SK-N-SH (cell line): Measurements from ENCODE around the gene DBNDD2. TPM values are rescaled to one million over a fixed set of nuclear protein-coding genes. Genes with fewer than 3 reads are reported as not detected.

ENCODE experiments used
- CTCF ChIA-PET: fragments of 300-600, 350-600 bp; formaldehyde crosslinking; extraction: SDS; loops from one replicate; lab custom pipeline; 2021; lab: Yijun Ruan, JAX
- POLR2A ChIA-PET: fragments of 350-600 bp; sonication (Branson Sonifier 250); formaldehyde crosslinking; extraction: SDS; loops from one replicate; lab custom pipeline; 2020; ENCODE audit warnings: antibody characterized with exemption, inconsistent platforms; lab: Yijun Ruan, JAX
- DNase-seq: peaks from one replicate; pipeline ENCODE4 v3.0.0; 2012
- H2AFZ ChIP-seq: fragments of 200-600 bp; sonication (generic); 2 replicates; pipeline ENCODE4 v1.8.1; 2016; ENCODE audit warnings: antibody characterized with exemption, mild to moderate bottlenecking, low read depth
- H3F3A ChIP-seq: fragments of 200-600 bp; sonication (generic); replicated peaks from 2 replicates; pipeline ENCODE3; 2016; ENCODE audit warnings: antibody characterized with exemption, mild to moderate bottlenecking; ENCODE audit not compliant: insufficient read depth
- H3K27ac ChIP-seq, 2 experiments: fragments of 200-500 bp in 1 of 2; fragments of 200-600 bp in 1 of 2; sonication (Bioruptor generic) in 1 of 2; sonication (generic), shearing (Covaris generic) in 1 of 2; 2 replicates each; pipeline versions ENCODE4 v1.5.1 to v1.6.1; 2014 to 2016; ENCODE audit warnings: low read depth in 2 of 2, inconsistent platforms in 1 of 2, low read length in 1 of 2, mild to moderate bottlenecking in 1 of 2, mixed read lengths in 1 of 2
- H3K27me3 ChIP-seq: fragments of 200-600 bp; sonication (generic), shearing (Covaris generic); 2 replicates; pipeline ENCODE4 v1.6.1; 2016; ENCODE audit warnings: mixed run types; ENCODE audit not compliant: insufficient read depth
- H3K36me3 ChIP-seq, 2 experiments: fragments of 200-500 bp in 1 of 2; fragments of 200-600 bp in 1 of 2; sonication (Bioruptor generic) in 1 of 2; sonication (generic) in 1 of 2; replicated peaks in 1 of 2; 2 replicates each; pipeline versions ENCODE3 to v1.5.1; 2014 to 2016; ENCODE audit warnings: low read length in 1 of 2, mild to moderate bottlenecking in 1 of 2; ENCODE audit not compliant: insufficient read depth in 2 of 2, control insufficient read depth in 1 of 2
- H3K4me1 ChIP-seq, 2 experiments: fragments of 200-500 bp in 1 of 2; fragments of 200-600 bp in 1 of 2; sonication (Bioruptor generic) in 1 of 2; sonication (generic), shearing (Covaris generic) in 1 of 2; 2 replicates each; pipeline versions ENCODE4 v1.5.1 to v1.6.1; 2014 to 2016; ENCODE audit warnings: low read depth in 1 of 2, low read length in 1 of 2, mixed run types in 1 of 2; ENCODE audit not compliant: insufficient read depth in 2 of 2, control insufficient read depth in 1 of 2
- H3K4me2 ChIP-seq: fragments of 200-600 bp; sonication (generic), shearing (Covaris generic); 2 replicates; pipeline ENCODE4 v1.6.1; 2017; ENCODE audit warnings: mixed run types
- H3K4me3 ChIP-seq, 2 experiments: fragments of 200-500 bp in 1 of 2; fragments of 200-600 bp in 1 of 2; sonication (Bioruptor generic) in 1 of 2; sonication (generic), shearing (Covaris generic) in 1 of 2; 2 replicates each; pipeline versions ENCODE4 v1.5.1 to v1.8.1; 2014 to 2016; ENCODE audit warnings: low read depth in 2 of 2, inconsistent platforms in 1 of 2, low read length in 1 of 2, mild to moderate bottlenecking in 1 of 2, mixed read lengths in 1 of 2, moderate library complexity in 1 of 2
- H3K79me2 ChIP-seq: fragments of 200-600 bp; sonication (generic); 2 replicates; pipeline ENCODE4 v1.8.1; 2017; ENCODE audit warnings: mild to moderate bottlenecking; ENCODE audit not compliant: insufficient read depth
- H3K9ac ChIP-seq: fragments of 200-600 bp; sonication (generic); 2 replicates; pipeline ENCODE4 v1.6.1; 2017; ENCODE audit warnings: mixed run types
- H3K9me2 ChIP-seq: fragments of 200-600 bp; sonication (generic); 2 replicates; pipeline ENCODE4 v1.6.1; 2017; ENCODE audit warnings: mixed run types
- H3K9me3 ChIP-seq: fragments of 200-600 bp; sonication (generic); 2 replicates; pipeline ENCODE4 v1.6.1; 2017; ENCODE audit warnings: mixed run types, mild to moderate bottlenecking, moderate library complexity
- H4K20me1 ChIP-seq: fragments of 200-600 bp; sonication (generic); 2 replicates; pipeline ENCODE4 v1.6.1; 2017; ENCODE audit warnings: mild to moderate bottlenecking, mixed run types; ENCODE audit not compliant: insufficient read depth
- CHD2 ChIP-seq: fragments of 150-350 bp; IDR thresholded peaks from 2 replicates; pipeline ENCODE4 v1.6.1; 2018; ENCODE audit warnings: low read length; ENCODE audit not compliant: partially characterized antibody
- FOXJ3 ChIP-seq: sonication (generic); formaldehyde crosslinking; IDR thresholded peaks from 2 replicates; pipeline ENCODE4 v1.5.1; 2020; ENCODE audit warnings: mild to moderate bottlenecking, missing genetic modification reagents
- FOXM1 ChIP-seq: IDR thresholded peaks from 2 replicates; pipeline ENCODE4 v1.4.0; 2012; ENCODE audit warnings: low read depth, mild to moderate bottlenecking
- JUND ChIP-seq: IDR thresholded peaks from 2 replicates; pipeline ENCODE4 v1.4.0; 2012
- MXI1 ChIP-seq: IDR thresholded peaks from 2 replicates; pipeline ENCODE4 v1.6.1; 2012; ENCODE audit warnings: mild to moderate bottlenecking, low read depth, low read length, improper control_type of control experiment
- NFIC ChIP-seq: IDR thresholded peaks from 2 replicates; pipeline ENCODE4 v1.4.0; 2012; ENCODE audit warnings: borderline replicate concordance
- POLR2AphosphoS5 ChIP-seq: IDR thresholded peaks from 2 replicates; pipeline ENCODE4 v1.6.1; 2012; ENCODE audit warnings: low read depth, low read length
- RFX5 ChIP-seq: IDR thresholded peaks from 2 replicates; pipeline ENCODE4 v1.6.1; 2012; ENCODE audit warnings: mild to moderate bottlenecking, improper control_type of control experiment, low read length
- SMC3 ChIP-seq: IDR thresholded peaks from 2 replicates; pipeline ENCODE4 v1.6.1; 2012; ENCODE audit warnings: low read depth, low read length, improper control_type of control experiment
- TAF1 ChIP-seq: IDR thresholded peaks from 2 replicates; pipeline ENCODE4 v1.6.1; 2012; ENCODE audit warnings: low read depth, mild to moderate bottlenecking, low read length, moderate library complexity, borderline replicate concordance
- TCF12 ChIP-seq: IDR thresholded peaks from 2 replicates; pipeline ENCODE4 v1.4.0; 2012
- WGBS: methylation state at CpG from one replicate; pipeline ENCODE4 v1.1.6; 2017; ENCODE audit warnings: low lambda C conversion rate; 5-methylcytosine and 5-hydroxymethylcytosine counted together
- polyA plus RNA-seq, 3 experiments: library from polyadenylated mRNA; depleted of rRNA; stranded (reverse); fragments of >200 nt; gene quantifications; 2 replicates each; pipeline ENCODE4 v1.2.3, GENCODE V29; 2012
- TF ChIP-seq, protein P1 (sequence below): IDR thresholded peaks from 2 replicates; pipeline ENCODE4 v1.6.1; 2012; ENCODE audit warnings: mild to moderate bottlenecking, low read depth, low read length, moderate library complexity
- TF ChIP-seq, protein P2 (sequence below): IDR thresholded peaks from 2 replicates; pipeline ENCODE4; 2012
- TF ChIP-seq, protein P3 (sequence below): IDR thresholded peaks from 2 replicates; pipeline ENCODE4 v1.4.0; 2012; ENCODE audit warnings: low read depth, borderline replicate concordance

DBNDD2 gene
- polyA plus RNA-seq, 1 of the 3 experiments (the other 2 are of a cell fraction): 22.4 TPM

DNA sequence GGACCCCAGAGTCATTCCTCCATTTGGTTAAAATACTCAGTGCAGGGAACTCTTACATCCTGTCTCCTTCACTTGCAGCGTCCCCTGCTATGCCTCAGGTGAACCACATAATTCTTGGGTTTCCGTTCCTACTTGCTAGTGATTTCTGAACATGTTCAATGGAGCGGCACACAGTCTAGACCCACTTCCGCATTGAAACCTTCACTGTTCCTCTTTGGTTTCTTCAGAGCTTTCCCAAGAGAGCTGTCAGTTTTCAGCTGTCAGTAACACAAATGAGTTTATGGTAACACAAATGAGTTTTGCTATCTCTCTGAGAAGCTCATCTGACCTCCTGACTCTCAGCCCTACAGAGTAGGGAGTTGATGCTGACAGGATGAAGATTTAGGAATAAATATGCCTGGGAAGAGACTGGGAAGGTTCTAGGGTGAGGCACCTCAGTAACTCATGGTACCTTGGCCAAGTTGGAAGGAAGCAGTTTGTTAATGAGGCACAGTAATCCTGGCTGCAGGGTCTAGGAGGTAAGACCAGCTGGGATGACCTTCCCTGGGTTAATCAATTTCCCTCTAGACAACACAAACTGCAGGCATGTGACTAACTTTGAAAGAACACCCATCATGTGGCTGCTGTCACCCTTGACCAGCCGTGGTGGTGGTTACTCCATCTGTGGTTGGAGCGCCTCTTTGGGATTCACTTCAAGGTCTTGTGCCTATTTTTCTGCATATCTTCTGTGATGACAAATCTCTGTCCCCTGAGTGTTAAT, 39.7 kb upstream of the DBNDD2 start:
- H3K9me3 ChIP-seq: no peaks in the 10 kb centered on the region
- 88% methylated on average over 6 of the region's 6 CpGs for WGBS
- no peak overlapping the region for H3K4me2 ChIP-seq
- no peak overlapping the region for H3K9ac ChIP-seq
- TF ChIP-seq JUND (no peak), MXI1 (no peak), NFIC (no peak), FOXJ3 (CRISPR knock-in tag) (no peak)
- no peaks in the 10 kb centered on the region for H4K20me1 ChIP-seq
- H3K4me3 ChIP-seq: no peak overlapping the region
- DNase-seq: no peak
- H2AFZ ChIP-seq: no peak overlapping the region
- H3K27ac ChIP-seq: no peak overlapping the region
- H3F3A ChIP-seq: no peaks in the 10 kb centered on the region
- no peaks in the 10 kb centered on the region for H3K27me3 ChIP-seq
- peaks cover 26% of the 10 kb centered on the region for H3K79me2 ChIP-seq
- CTCF ChIA-PET: interaction anchor here (0.6 to 15.6 kb wide), 6 partner anchors 26 to 403 kb away, joined by 3 to 143 read pairs (median 4); no protein-coding TSS in a partner anchor
- H3K36me3 ChIP-seq: peaks cover 32 to 41% of the 10 kb centered on the region in 2 experiments
- peaks cover 0 to 9% of the 10 kb centered on the region in 2 experiments; a peak in 1 of 4 replicates for H3K4me1 ChIP-seq
- POLR2A ChIA-PET: no interaction called here
- no peaks in the 10 kb centered on the region for H3K9me2 ChIP-seq

DNA sequence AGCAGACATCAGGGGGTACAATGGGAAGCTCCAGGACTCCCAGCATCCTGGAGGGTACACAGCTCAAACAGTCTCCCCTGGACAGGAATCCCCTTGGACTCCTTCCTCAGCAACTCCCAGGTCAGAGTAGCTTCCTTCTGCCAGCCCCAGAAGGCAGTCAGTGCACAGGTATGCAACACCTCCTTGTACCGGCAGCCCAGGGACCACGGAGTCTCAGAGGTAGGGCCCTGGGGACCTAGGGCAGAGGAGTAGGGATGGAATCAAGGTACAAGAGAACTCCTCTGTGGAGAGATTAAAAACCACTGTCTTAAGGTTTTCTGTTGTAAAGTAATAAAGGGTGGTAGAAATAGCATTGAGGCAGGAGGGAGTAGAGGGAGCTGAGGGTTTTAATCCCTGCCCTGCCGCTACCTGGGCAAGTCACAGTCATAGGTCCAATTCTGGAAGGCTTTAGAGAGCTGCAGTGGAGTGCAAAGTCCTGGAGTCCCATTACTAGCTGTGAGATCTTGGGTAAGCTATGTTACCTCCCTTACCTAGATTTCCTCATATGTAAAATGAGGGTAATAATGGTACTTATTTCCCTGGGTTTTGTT, 37.4 kb upstream of the DBNDD2 start:
- no peaks in the 10 kb centered on the region; a peak in 1 of 4 replicates for H3K4me1 ChIP-seq
- 98% methylated on average over 3 of the region's 3 CpGs for WGBS
- no peaks in the 10 kb centered on the region for H3K9me2 ChIP-seq

More for the DNA sequence above, 37.4 kb upstream of the DBNDD2 start:
- Histone ChIP-seq H3K9me3 (no peaks in the 10 kb centered on the region), H3K79me2 (peaks cover 4% of the 10 kb centered on the region; the same call in 1 of the 2 replicates), H3K9ac (no peak overlapping the region), H4K20me1 (no peaks in the 10 kb centered on the region), H3K36me3 (peaks cover 27 to 35% of the 10 kb centered on the region in 2 experiments), H3F3A (no peaks in the 10 kb centered on the region), H3K27me3 (no peaks in the 10 kb centered on the region), H2AFZ (no peak overlapping the region), H3K4me2 (no peak overlapping the region), H3K27ac (no peak overlapping the region), H3K4me3 (no peak overlapping the region)
- ChIA-PET POLR2A (no interaction called here), CTCF (interaction anchor here (0.9 to 15.6 kb wide), 9 partner anchors 7 to 401 kb away, joined by 3 to 143 read pairs (median 9); partner anchors contain the start of gene SYS1)
- no peak for TF ChIP-seq TAF1
- TF ChIP-seq RFX5: no peak
- no peak for TF ChIP-seq SMC3
- no peak for TF ChIP-seq FOXJ3 (CRISPR knock-in tag)
- no peak for TF ChIP-seq CHD2
- TF ChIP-seq, protein P1, sequence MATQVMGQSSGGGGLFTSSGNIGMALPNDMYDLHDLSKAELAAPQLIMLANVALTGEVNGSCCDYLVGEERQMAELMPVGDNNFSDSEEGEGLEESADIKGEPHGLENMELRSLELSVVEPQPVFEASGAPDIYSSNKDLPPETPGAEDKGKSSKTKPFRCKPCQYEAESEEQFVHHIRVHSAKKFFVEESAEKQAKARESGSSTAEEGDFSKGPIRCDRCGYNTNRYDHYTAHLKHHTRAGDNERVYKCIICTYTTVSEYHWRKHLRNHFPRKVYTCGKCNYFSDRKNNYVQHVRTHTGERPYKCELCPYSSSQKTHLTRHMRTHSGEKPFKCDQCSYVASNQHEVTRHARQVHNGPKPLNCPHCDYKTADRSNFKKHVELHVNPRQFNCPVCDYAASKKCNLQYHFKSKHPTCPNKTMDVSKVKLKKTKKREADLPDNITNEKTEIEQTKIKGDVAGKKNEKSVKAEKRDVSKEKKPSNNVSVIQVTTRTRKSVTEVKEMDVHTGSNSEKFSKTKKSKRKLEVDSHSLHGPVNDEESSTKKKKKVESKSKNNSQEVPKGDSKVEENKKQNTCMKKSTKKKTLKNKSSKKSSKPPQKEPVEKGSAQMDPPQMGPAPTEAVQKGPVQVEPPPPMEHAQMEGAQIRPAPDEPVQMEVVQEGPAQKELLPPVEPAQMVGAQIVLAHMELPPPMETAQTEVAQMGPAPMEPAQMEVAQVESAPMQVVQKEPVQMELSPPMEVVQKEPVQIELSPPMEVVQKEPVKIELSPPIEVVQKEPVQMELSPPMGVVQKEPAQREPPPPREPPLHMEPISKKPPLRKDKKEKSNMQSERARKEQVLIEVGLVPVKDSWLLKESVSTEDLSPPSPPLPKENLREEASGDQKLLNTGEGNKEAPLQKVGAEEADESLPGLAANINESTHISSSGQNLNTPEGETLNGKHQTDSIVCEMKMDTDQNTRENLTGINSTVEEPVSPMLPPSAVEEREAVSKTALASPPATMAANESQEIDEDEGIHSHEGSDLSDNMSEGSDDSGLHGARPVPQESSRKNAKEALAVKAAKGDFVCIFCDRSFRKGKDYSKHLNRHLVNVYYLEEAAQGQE: no peak
- no peak for TF ChIP-seq POLR2AphosphoS5
- TF ChIP-seq, protein P2, sequence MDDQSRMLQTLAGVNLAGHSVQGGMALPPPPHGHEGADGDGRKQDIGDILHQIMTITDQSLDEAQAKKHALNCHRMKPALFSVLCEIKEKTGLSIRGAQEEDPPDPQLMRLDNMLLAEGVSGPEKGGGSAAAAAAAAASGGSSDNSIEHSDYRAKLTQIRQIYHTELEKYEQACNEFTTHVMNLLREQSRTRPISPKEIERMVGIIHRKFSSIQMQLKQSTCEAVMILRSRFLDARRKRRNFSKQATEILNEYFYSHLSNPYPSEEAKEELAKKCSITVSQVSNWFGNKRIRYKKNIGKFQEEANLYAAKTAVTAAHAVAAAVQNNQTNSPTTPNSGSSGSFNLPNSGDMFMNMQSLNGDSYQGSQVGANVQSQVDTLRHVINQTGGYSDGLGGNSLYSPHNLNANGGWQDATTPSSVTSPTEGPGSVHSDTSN: no peak
- TF ChIP-seq FOXM1: no peak
- no peak for TF ChIP-seq JUND
- TF ChIP-seq, protein P3, sequence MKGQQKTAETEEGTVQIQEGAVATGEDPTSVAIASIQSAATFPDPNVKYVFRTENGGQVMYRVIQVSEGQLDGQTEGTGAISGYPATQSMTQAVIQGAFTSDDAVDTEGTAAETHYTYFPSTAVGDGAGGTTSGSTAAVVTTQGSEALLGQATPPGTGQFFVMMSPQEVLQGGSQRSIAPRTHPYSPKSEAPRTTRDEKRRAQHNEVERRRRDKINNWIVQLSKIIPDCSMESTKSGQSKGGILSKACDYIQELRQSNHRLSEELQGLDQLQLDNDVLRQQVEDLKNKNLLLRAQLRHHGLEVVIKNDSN: no peak
- no peak for TF ChIP-seq TCF12
- DNase-seq: no peak
